ENCODE results near the gene PPP1R9A. TPM values are rescaled to one million over a fixed set of nuclear protein-coding genes. Genes with fewer than 3 reads are reported as not detected.

PPP1R9A gene
- polyA plus RNA-seq, 10 donors: 13.8 to 36.3 (median 24.3) TPM

DNA sequence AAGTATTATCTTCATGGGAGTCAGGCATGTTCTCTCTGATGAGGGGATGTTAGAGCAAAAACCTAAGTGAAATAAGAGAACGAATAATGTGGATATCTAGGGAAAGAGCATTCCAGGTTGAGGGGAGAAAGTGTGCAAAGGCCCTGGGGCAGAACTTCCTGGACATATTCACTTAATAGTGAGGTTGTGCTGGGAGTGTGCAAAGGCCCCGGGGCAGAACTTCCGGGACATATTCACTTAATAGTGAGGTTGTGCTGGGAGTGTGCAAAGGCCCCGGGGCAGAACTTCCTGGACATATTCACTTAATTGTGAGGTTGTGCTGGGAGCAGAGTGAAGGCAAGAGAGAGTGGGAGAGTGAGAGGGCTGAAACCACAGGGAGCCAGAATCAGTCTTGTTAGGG lies 405.2 kb downstream of the PPP1R9A start:
- no peak for DNase-seq

DNA sequence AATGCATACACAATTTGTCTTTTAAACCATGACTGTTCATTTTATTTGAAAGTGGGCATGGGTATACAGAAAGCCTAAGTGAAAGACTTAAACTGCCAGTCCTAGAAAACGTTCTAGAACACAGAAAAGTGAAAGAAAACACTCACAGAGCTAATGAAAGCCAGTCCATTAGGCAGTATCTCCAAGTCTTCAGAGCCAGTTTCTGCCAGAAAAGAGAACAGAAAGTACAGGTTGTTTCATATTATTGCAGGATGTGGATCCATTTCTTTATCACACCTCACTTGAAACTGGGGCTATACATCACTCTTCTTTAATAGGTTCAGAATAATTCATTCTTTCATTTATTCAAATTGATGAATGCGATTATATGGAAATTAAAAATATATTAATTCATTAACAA lies 409.2 kb downstream of the PPP1R9A start:
- DNase-seq: no peak

DNA sequence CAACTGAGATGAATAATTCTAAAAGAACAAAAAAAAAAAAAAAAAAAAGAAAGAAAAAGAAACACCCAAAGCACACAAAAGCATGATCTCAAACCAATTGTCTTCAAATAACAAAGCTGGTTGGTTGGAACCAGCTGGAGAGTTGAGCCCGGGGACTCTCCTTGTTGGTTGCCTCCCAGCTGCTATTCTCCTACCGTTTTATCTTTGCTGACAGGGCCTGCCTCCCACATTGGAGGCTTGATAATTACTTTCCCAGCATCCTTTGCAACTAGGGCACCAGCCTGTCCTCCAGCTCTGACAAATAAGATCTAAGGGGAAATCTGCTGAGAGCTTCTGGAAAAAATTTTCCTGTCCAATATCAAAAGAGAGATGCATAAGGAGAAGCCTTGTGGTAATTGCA lies 410.2 kb downstream of the PPP1R9A start:
- no peak for DNase-seq

DNA sequence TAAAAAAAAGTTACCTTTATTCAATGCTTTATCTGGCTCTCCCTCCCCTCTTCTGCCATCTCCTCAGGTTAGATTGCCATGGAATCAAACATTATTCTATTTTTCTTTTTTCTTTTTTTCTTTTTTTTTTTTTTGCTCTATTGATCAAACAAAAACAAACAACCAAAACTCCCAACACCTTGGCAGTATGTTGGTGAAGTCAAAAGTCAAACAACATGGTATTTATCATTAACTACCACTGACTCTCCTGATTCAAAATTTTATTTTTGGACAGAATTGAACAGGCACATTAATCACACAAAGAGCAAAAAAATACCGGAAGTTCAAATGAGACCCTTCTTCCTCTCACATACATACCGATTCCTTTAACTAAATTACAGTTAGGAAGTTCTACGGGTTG lies 410.6 kb downstream of the PPP1R9A start:
- DNase-seq: no peak

DNA sequence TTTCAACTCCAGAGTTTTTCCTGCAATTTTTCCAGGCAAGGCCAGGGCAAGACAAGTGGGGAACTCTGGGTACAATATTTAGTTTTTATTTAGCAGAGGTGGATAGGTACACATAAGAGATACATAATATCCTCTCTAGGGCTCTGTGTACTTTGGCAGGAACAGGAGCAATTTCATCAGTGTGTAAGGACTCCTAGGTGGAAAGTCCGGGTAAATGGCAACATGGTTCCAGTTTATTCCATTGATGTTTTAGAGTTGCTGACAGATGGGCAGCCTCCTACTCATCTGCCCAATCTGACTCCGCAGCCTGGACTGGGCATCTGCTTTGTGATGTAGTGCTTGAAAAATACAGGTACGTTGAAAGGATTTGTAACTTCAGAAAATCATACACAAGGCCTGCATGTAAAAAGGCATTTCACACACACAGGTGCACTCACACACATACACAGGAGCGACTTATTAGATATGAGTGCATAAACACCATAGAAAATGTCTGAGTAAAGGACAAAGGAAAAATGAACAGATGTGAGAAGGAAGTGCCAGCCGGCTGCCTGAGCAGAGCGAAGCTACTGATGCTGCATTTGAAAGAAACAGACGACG lies 411.2 kb downstream of the PPP1R9A start:
- DNase-seq: no peak

DNA sequence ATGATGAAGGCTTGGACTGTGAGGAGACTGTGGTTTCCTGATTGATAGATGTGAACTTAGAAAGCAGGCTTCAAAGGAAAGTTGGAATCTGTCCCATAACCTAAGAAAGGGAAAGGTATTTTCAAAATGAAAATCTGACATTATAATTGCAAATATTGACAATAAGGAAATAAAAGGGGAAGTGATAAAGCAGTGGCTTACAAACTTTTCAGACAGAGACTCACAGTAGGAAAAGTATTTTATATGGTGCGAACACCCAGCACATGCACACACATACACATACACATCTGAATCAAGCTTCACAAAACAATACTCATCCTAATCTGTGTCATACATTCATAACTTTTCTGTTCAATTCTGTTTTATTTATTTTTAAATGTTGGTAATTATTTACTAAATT lies 412.2 kb downstream of the PPP1R9A start:
- no peak for DNase-seq

DNA sequence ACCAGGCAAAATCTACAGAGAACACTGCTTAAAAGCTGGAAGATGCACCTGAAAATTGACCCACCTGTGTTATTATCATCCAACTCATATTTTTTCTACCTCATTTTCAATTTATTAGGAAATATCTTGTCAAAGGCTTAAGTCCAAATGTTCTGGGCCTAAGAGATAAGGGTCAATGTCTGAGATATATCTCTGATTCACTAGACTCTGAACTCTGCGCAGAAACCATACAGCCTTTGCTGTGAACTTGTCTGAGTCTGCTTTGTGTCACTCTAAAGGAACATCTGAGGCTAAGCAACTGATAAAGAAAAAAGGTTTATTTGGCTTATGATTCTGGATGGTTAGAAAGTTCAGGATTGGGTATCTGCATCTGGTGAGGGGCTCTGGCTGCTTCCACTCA lies 413.3 kb downstream of the PPP1R9A start:
- DNase-seq: no peak

DNA sequence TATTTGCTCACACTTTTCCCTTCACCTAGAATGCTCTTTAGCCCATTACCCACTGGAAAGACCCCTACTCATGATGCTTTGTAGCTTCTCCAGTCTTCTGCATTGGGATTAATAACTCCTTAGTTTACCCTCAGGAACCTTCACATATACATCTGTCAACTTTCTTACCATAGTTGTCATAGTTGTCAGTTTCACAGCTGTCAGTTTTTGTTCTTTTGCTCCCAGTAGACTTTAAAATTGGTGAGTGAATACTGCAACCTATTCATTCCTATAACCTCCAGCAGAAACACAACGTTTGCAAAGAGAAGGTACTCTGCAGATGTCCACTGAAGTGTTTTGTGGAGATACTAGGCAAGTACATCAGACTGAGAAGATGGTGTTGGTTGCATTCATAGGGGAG lies 414.3 kb downstream of the PPP1R9A start:
- no peak for DNase-seq

DNA sequence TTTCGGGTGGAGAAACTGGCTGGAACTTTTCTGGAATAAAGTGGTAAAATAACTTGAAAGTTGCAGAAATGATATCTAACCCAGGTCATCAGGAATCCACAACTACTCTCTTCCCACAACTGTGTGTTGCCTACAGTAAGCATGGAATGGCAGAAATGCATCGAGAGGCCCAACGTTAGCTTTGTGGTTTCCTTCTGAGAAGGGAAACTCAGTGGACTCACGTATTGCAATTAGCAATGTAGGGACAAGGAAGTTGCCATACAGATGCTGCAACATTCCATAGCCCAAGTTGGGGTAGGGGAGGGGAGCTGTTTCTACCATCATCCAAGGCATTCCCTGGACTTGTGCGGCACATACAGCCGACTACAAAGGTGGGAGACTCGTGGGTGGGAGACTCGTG lies 415.0 kb downstream of the PPP1R9A start:
- peak in 1 of 3 donors; percentile 34 for DNase-seq

DNA sequence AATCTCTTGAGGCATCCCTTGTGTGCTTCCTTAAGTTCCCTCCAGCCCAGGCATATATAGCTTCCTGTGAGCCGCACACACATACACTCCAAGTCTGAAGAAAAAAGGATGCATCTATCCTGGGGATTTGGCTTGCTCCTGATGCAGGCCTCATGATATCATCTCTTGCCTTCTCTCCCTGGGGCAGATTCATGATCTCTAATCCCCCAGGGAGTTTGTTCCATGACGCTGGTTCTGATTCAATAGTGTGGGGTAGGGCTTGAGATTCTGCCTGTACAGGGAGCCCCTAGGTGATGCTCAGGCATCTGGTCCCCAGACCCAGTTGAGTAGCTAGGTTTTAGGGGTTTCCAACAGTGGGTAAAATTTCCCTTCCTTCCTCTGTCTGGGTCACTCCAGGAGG lies 415.5 kb downstream of the PPP1R9A start:
- peak in 1 of 3 donors; percentile 19 for DNase-seq

DNA sequence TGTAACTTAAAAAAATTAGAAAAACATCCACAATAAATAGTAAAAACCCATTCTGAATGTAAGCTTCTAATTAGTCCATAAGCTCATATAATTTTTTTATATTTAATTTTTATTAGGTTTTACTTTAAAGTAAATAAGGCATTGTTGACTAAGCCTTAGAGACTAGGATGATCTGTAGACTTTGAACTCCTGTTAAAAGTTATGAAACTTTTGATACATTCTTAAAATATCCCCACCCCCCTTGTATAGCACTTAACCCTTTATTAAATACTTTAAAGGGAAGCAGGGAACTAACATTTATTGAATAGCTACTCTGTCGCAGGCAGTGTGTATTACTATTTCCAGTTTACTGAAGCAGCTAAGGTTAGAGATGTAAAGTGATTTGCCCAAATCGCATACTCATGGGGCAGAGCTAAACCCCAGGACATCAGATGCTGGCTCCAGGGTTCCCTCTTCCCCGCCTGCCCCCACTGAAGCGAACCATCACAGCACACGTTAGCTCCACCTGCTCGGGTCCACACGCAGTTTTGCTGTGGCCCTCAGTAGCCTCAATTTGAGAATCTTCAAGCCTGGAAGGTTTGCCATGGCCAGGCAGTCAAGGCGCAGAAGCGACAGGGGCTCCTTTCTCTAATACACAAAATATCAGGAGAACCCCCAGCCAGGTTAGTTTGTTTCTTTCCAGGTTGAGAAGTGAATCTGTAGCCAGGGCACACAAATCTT lies 416.2 kb downstream of the PPP1R9A start:
- no peak for DNase-seq

DNA sequence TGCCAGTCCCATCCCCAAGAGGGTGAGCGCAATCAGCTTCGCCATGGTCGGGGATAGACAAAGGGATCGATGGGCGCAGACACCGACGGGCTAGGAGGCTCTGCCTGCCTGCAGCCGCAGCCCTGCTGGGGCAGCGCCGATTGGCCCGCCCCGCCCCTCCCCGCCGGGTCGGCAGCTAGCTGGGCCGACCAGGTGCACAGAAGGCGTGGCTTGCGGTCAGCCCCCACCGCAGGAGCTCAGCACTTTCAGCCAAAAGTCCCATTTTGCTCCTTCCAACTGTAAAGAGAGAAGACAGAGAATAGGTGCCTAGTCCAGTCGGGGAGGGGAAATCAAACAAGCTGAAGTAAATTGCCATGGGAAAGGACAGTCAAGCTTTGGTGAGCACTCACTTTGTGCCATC lies 417.0 kb downstream of the PPP1R9A start, which contains the start of gene PON1:
Gene PON1 (minus strand): TSS at position 102 of the 400 bp plus-strand sequence. CDS start 57 bp downstream, at position 45.
- no peak for DNase-seq

DNA sequence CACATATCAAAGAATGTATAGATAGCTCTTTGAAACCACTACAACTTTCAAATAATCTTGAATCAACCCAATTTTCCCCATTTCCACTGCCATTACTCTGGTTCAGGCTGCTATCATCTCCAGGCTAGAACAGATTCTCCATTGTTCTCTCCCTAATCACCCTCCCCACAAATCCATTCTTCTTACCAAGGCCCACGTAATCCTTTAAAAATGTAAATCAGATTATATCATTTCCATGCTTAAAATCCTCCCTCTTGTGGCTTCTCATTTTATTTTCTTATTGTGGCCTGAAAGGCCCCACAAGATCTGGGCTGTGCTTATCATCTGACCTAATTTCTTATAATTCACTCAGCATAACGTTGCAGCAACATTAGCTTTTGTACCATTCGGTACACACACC lies 420.0 kb downstream of the PPP1R9A start:
- no peak for DNase-seq

DNA sequence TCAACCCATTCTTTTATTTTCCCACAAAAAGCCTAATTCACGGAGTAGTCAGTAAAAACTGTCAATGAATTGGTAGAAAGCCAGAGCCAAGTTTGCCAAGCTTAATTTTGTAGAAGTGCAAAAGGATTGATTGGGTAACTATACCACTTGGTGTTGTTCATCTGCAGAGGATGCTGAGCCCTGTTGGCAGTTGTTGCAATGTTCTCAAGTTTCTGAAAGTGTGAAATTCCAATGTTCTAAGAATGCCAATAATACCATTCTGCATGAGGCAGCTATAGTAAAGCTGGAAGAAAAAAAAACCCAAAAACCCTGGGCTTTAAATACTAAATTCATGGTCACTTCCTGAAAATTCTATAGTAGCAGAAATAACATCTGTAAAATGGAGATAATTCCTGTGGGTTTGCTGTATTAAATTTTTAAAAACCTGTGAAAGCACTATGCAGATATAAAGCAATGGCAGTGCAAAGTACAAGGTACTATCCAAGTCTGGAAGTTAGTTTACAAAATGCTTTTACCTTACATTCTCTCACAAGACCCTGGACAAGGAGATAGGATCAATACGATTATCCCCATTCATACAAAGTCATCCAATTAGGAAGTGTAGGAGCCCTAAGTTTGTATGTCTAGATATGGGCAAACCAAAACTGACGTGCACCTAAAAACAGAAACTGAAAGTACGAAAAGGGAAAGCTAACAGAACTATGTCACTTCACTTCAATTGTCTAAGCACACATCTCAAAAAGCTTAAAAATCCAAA lies 423.0 kb downstream of the PPP1R9A start:
- peak; percentile 45 to 71 (median 50) for DNase-seq

DNA sequence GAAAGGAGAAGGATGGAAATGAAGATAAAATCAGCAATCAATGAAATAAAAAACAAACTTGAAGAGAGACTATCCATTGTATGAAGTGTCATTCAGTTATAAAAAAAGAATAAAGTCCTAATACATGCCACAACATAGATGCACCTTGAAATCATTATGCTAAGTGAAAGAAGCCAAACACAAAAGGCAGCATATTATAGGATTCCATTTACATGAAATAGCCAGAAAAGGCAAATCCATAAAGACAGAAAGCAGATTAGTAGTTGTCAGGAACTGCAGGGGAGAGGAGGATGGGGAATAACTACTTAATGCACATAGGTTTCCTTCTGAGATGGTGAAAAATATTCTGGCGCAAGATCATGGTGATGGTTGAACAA lies 423.6 kb downstream of the PPP1R9A start:
- DNase-seq: no peak

DNA sequence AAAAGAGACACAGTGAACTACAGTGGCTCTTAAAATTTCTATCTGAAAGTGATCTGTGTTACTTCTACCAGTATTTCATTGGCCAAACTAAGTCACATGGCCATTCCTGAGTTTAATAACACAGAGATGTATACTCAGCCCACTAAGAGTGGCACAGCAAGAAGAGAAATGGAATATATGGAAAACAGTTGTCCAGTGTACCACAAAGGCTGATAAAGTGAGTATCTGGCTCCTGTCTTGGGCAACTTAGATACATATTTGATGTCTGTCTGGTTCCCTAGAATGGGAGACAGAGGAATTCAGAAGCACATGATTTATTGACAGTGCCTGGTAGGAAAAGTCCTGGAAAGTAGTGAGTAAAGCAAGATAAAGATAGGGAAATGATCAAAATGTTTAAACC lies 427.1 kb downstream of the PPP1R9A start:
- peak in 1 of 3 donors; percentile 4 for DNase-seq

DNA sequence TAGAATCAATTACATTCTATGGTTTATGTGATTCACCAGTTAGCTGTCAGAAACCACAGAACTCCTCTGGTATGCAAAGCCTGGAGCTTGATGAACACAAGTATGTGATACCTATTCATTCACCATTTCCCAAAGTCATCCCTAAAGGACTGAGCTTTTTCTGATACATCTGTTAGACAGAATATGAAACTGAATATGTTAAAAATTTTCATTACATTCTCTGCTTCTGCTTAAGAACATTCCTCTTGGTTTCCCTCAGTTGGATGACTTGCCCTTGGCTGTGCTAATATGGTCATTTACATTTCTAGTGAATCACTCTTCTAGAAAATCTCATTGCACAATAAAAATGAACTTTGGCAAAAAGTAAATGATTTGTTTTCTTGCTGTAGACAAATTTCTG lies 427.7 kb downstream of the PPP1R9A start:
- DNase-seq: peak in 1 of 3 donors; percentile 86

DNA sequence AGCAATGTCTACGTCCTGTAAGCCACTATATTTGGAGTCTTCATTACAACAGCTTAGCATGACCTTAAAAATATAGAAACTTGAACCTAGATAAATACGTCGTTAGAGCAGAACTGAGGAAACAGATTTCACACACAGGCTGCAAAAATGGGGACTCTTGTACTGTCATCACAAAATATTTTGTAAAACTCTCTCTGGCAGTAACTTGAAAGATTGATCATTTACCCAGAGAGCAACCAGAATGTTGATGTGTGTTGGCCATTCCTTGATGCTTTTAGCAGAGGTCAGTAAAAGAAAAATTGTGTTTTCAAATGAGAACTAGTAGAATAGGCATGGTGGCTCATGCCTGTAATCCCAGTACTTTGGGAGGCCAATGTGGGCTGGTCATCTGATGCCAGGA lies 431.4 kb downstream of the PPP1R9A start:
- no peak for DNase-seq

DNA sequence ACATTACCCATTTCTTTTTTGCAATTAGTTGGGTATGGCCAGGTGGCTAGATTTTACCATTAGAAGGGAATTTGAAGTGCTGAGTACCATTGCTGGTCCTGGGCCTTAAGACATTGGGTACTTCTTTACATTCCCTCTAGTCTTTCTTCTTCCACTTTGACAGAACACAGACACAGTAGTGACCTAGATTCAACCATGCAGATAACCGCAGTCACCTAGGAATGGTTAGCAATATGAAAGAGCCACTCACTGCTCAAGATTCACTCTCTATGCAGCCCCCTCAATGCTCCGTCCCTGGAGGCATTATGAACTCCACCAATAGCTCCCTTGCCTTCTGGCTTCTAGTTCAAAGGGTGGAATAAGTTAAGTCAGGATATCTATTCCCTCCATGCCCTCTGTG lies 433.1 kb downstream of the PPP1R9A start:
- DNase-seq: no peak

DNA sequence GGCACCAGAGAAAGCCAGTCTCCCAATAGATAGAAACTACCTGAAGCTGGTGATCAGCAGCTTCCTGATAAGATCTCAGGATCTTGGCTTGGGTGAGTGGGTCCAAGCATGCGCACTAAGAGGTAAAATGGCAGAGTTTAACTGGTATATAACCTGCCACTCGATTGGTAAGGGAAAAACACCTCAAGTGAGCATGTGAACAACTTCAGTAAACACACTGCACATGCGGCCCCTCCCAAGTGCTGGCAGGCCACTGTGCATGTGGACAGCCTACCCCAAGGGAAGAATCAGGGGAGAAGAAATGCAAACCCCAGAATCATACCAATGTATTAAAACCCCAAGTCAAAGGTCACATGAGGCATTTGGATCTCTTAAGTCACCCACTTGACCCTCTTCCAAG lies 434.6 kb downstream of the PPP1R9A start:
- DNase-seq: no peak

DNA sequence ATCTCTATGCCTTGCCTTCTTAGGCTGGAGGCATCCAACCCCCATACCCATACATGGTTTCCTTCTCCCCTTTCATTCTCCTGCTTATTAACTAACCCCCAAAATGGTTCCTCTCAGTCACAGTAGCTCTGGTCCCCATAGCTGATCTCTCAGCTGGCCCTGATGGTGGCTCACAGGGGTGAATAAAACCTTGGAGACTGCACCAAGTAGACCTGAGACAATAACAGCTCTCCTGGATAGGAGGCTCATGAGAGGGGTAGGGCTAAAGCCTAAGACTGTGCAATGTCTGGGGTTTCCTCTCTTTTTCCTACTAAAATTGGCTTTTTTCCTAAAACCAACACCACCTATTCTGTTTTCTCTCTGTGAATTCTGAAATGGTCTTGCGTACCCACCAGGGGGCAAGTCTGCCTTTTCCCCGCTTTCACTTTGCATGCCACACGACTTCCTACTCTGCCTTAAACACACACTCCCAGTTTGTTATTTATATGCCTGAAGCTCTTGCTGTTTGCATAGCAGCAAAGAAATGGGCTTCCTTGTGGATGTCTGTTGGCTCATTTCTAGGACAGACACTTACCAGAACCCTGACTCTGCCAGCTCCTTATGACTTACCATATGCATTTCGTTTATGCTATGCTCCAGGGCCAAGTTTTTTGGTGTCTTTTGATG lies 435.4 kb downstream of the PPP1R9A start:
- no peak for DNase-seq
